ENCODE results near the gene DLX6.
A peak's percentile ranks its signal among the peaks of the same experiment; 100 is the strongest.

The DLX6 gene

GRCh38 chr7:97005183-97006054 lies at the start of gene DLX6:
Gene DLX6 (plus strand): TSS chr7:97005553. CDS start chr7:97005978, 425 bp downstream.
- no peak for DNase-seq

GRCh38 chr7:96959135-96959534 lies 46.2 kb upstream of the DLX6 start:
- no peak for DNase-seq

DNA sequence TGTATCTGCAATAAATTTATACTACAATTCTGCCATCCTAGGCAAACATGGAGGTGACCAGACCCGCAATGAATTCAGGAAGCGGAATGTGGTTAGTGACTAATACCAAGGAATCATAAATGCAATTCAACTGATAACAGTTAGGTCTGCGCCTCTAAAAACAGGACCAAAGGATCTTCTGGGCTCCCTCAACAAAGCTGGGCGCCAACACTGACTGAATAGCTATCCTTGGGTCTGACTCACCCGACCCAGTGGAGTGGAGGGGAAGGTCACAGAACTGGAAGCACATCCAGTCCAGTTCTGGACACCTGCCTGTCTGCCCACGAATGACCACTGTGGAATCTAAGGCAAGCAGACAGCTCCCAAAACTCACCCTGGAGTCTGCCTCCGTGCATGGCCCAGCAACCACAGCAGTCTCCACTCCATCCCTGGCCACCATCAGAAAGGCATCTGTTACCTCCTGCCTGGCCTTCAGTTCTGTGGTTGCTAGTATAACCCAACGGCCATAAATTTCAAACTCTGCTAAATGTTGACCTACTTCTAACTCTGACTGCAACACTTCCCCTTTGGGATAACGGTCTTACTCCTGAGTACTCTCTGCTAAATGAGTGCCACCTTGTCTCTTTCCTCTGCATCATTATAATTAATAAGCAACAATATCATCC lies 43.0 kb upstream of the DLX6 start:
- peak; percentile 85 for DNase-seq

- DNase-seq = no peak
These were observed 36.4 kb upstream of the DLX6 start for GRCh38 chr7:96968981-96969380.

DNA sequence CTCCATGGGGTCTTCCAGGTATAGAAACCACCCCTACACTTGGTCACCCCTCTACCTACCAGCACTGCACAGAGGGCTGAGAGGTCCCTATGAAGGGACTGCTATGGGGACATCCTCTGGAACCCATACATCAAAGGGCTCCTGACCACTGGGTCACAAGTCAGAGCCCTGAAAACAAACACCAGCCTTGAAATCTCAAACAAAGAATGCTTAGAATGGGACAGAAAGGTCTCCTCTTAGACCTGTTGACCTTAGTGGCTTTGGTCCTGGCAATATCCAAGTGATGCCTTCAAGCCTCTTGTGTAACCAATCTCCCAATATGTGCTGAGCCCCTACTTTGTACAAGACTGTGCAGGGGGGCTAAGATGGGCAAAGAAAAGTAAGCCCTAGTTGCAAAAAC lies 34.6 kb upstream of the DLX6 start:
- no peak for DNase-seq

DNA sequence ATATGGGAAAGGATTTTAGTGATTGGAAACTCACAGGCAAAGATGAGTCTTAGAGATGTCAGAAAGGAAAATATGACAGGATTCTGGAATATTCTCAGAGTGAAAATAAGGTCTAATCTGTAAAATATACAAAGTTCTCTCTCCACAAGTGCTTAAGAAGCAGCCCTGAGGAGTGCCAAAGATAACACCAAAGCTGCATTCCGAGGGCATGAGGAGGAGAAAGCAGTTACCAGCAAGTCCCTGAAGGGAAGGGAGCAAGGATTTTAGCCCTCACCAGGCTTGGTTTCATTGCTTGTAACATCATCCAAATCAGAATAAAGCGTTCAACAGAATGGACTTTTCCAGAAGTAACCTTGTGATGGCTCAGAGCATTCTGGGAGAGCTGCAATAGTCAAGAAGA lies 31.4 kb upstream of the DLX6 start:
- DNase-seq = peak; percentile 10

- DNase-seq = no peak
These were observed 29.2 kb upstream of the DLX6 start for GRCh38 chr7:96976106-96976505.

GRCh38 chr7:96977445-96977844 lies 27.9 kb upstream of the DLX6 start:
- no peak for DNase-seq

- no peak for DNase-seq
These were observed 25.6 kb upstream of the DLX6 start for GRCh38 chr7:96979551-96980276.

- no peak for DNase-seq
These were observed 22.8 kb upstream of the DLX6 start for GRCh38 chr7:96982586-96982985.

DNA sequence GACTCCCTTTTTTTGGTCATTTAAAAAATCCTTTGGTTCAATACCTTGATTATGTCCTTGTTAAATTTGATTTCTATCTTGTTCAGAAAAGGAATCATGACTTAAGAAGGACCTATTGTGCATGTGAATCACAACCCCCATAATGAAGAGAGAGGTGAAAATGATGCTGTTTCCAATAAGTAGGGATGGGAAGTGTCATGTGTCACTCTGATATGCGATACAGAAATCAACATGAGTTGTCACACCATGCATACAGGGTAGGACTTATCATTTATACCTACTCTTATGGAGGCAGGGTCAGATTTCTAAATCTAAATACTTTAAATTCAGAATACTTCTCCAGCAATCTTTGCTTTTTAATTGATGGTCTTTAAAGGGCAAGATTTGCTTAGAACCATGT lies 19.4 kb upstream of the DLX6 start:
- DNase-seq = no peak

GRCh38 chr7:96986901-96987300 lies 18.5 kb upstream of the DLX6 start:
- DNase-seq = no peak

DNA sequence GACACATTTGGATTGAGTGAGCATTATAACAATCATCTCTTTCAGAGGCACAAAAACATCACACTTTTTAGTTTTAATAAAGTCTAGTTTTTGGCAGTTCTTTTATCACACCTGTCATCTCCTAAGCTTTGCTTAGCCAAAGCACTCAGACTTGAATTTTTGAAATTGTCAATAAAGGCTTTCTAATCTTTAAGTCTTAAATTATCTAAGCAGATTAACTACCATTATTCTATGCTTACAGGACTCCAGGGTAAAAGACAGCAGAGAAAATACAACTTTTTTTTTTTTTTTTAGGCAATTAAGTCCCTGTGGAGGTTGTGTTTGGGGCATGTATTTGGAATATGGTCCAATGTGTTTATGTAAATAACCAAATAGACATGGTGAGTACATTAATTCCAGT lies 17.6 kb upstream of the DLX6 start:
- no peak for DNase-seq

- DNase-seq = no peak
These were observed 16.0 kb upstream of the DLX6 start for GRCh38 chr7:96989241-96989858.

DNA sequence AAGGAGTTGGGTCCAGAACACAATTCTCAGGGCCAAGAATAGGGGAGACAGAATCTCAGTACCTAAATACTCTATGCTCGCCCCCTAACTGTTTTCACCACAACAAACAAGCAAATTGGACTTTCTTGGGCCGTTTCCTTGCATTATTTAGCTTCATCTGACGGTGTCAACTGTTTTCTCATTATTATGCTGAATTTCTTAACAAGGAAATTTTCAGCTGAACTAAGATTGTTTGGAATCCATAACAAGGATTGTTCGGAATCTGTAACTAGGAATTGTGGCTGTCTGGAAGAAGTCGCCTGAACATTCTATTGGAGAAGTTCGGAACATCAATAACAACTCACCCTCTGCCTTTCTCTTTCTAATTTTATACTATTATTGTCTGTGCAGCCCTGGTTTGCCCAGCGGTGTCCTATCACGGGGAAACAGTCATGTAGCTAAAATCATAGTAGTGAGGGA lies 15.5 kb upstream of the DLX6 start:
- DNase-seq = no peak

DNA sequence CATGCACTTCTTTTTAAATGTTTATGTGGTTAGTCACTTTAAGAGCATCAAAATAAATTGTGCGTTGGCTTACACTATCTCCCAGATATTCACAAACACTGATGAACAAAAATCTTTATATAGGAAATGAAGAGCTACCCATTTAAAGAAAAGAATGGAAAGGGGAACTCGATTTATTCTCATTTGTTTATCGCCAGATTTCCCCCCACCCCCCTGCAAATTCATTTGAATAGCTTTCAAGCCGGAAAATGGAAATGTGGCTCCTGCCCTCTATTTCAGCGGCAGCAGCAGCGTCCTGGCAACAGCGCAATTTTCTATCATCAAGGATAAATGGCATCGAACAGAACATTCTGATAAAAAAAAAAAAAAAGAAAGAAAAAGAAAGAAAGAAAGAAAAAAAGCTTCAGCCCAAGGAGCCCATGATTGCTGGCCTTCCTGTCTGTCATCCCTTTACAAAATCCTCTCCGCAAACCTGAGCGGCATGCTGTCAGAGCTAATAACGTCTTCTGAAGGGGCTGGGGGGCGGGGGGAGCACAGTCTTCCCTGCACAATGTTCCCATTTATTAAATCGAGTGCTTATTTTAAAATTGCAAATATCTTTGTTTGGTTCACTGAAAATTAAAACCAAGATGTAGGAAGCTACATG lies 13.7 kb upstream of the DLX6 start:
- no peak for DNase-seq

GRCh38 chr7:96992192-96993005 lies 13.0 kb upstream of the DLX6 start:
- DNase-seq = no peak

GRCh38 chr7:96993094-96993865 lies 12.1 kb upstream of the DLX6 start:
- DNase-seq = no peak

GRCh38 chr7:96993980-96994379 lies 11.4 kb upstream of the DLX6 start:
- no peak for DNase-seq

DNA sequence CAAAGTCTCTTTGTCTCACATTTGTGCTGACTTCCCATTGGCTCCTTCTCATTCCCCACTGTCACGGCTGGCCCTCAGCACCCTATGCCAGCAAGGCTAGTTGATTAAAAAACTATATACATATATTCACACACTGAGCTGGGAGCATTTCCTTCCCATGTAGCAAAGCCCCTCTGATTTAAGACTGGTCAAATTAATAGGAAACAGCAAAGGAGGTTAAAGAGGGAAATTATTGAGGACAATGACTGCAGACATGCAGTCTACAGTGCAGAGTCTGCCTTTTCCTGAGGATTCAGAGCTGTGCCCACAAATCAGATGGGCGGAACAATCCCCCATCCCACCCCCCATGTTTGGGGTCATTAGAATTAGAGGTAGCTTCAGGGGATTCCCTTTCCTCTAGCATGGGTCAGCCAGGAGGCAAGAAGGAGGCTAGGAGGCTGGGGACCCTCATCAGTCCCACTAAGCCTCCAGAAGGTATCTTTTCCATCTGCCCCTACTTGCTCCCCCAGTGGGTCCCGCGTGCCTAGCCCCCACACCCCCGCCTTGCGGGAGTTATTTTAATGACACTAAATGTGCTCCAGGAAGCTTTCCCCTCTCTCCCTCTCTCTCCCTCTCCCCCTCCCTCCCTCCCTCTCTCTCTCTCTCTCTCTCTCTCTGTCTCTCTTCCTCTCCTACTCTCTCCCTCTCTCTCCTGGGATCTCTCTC lies 9.8 kb upstream of the DLX6 start:
- DNase-seq = no peak

Measured in NCI-H226 (cell line).